GM21717 (cell line): ENCODE results near the gene AANAT.

Experiments used
- ATAC-seq: cut with Tn5 transposase; IDR thresholded peaks from one replicate; pipeline ENCODE4 v1.9.1; 2021; ENCODE audit warnings: mild to moderate bottlenecking, moderate library complexity; ENCODE audit not compliant: unreplicated experiment

Gene AANAT

DNA sequence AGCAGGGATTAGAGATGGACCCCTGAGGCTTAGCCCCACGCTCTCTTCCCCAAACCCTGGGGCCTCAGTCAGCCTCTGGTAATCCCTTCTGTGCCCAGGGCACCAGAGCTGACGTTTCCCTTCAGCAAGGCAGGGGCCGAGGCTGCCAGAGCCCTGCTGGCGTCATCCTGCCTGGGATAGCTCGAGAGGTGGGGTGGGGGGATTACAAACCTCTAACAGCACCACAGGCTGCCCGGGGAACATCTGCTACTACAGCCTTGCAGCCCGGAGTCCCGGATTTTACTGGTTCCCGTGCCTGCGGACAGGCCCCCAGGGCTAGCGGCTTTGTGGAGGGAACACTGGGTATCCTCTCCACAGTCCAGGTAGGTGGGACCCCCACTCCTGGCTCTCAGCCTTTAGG, at the start of gene AANAT:
Gene AANAT, plus strand, starts transcription at position 238 of the 400 bp plus-strand sequence. CDS start 1,144 bp downstream, outside the sequence.
- ATAC-seq, result no peak

DNA sequence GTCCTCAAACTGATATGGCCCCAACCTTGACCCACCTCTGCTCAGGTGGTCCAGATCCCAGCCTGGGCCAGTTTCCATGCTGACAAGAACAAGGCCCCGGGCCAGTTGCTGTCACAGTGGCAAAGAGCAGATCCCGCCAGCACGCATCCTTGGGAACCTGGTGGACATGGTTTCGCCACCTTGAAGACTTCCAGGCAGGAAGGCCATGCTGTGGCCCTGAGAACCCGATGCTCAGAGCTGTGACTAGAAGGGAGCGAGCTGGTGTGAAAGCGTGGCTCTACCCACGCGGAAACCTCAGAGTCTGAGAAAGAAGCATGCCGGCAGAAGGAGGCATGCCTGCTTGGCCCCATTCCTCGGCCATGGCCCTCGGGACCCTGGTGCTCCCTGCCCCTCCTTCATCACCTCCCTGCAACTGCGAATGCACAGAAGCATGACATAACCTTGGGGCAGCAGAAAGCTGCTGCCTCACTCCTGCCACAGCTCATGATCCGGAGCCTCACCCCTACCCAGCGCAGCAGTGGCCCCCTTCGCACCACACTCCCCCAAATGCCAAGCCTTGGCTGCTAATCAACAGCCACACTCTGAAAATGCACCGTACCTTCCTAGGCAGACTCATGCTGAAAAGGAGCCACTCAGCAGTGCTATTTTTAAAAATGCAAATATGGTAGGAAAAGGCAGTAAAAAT, 47.7 kb upstream of the AANAT start:
- no peak for ATAC-seq

DNA sequence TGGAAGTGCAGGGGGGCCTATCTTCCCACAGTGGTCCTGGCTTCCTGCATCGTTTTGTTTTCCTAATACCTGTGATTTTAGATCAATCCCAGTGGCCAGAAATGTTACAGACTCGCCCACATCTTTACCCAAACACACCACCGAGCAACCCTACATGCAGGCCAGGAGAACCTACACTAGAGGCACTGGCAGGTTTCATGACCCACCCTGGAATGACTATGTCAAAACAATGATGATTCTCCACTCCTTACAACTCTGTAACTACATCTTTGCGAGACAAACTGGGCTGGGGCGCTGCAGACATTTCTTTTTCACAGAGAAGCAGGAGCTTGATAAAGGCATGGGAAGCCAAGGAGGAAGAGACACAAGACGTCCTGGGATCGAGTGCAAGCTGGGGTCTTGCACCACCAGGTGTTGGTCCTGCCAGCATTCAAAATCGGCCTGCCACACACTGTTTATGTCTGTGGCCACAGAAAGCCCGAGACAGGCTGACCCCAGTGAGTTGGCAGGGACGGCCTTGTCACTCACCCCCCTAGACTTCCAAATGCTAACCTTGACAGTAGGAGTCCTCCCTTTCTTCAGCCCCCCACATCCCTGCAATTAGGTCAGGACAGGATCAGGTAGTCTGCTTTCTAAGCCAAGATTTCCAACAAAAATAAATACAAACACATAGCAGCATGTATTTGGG, 46.9 kb upstream of the AANAT start:
- no peak for ATAC-seq

DNA sequence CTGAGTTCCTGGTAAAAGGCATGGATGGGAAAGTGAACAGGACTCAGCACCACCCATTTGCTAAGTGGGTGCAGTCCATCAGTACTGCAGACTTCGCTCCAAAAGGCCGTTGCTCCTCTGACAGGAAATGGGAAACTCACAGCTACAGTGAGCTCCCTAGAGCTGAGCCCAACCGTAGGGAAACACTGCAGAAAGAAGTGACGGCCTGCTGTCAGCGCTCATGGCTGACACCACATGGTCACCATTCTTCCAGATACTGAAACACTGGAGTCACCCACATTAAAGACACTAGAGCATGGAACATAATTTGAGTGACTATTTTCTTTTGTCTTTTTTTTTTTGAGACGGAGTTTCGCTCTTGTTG, 46.4 kb upstream of the AANAT start:
- no peak for ATAC-seq

DNA sequence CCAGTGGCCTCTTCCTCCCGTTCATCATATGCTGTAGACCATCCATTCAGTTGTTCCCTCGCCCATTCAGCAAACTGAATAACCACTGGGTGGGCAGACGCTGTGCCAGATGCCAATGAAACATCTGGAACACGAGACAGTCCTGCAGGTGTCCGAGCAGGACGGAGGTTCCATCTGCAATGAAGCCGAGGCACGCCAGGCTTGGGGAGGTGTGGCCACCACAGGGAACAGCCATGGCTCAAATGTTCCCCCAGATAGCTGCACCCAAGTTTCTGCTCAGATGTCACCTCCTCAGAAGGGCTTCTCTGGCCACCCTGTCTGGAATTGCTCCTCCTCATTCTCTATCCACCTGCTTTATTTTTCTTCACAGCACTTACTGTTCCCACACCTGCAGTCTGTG, 45.0 kb upstream of the AANAT start:
- no peak for ATAC-seq

DNA sequence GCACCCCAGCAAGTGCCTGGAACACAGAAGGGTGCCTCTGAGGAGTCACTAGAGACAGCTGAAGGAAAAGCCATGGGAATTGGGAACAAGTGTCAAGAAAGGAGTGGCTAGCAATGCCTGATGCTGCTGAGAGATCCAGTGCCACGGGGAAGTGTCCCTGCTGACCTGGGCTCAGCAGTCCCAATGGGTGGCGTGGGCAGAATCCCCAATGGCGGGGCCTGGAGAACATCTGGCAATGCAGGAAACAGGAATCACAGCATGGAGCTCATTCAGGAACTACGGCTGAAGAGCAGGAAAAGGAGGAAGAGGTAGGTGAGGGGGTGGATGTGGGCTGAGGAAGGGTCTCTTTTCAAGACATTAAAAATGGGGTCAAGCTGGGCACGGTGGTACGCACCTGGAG, 44.5 kb upstream of the AANAT start:
- ATAC-seq, result no peak

DNA sequence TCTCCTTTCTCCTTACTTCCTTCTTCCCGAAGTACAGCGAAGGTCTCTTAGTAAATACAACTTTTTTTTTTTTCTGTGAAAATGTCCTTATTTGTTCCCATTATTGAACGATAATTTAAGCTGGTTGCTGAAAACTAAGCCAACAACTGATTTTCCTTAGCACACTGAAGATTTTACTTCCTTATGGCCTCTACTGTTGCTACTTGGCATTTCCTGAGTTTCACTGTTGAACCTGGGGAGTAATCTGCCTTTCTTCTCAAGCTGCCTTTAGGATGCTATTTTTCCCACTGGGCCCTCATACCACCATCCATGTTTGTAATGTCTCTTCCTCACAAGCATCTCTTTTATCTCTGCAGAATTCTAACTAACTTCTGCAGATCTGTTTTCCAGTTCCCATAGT, 40.5 kb upstream of the AANAT start:
- ATAC-seq, result no peak

DNA sequence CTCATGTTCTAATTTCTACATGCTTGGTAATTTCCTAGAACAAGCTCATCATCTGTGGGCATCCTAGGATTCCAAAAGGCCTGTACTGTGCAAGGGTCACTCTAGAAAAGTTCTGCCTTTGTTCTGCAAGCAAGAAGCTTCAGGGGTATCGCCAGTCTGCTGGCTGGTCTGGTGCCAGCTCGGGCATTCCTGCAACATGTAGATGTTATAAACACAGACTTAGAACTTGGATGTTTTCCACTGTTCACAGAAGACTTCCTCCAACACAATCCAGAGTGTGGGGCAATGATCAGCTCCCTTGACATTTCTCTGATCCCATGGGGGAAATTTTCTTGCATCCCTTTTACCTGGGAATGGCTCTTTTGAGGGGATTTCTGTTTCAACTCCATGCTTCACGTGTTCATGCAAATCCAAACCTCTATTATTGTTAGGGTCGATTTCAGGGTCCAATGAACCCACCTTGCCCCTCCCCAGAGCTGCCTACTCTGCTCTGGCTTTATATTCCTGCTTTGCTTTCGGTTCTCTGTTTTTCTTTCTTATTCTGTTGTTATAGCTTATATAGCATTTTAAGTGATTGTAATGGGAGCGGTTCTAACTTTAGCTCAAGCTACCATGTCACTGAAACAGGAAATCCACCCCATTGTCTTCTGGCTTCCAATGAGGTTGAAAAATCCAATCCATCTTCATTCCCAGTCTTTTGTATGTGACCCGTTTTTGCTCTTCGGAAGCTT, 39.7 kb upstream of the AANAT start:
- ATAC-seq, result no peak

DNA sequence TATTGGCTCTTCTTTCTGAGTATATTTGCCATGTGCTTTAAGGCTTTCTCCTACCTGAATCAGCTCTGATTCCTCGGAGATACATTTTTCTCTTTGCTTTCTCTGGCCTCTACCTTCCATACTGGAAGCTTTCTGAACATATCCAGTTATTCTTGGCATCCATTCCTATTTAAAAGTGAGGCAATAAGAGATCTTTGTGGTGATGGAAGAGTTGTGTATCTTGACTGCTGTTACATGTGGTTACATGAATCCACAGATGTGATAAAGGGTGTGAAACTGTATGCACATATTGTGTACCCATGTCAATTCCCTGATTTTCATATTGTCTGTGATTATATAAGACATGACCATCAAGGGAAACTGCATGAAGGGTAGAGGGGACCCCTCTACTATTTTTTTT, 38.9 kb upstream of the AANAT start:
- no peak for ATAC-seq

DNA sequence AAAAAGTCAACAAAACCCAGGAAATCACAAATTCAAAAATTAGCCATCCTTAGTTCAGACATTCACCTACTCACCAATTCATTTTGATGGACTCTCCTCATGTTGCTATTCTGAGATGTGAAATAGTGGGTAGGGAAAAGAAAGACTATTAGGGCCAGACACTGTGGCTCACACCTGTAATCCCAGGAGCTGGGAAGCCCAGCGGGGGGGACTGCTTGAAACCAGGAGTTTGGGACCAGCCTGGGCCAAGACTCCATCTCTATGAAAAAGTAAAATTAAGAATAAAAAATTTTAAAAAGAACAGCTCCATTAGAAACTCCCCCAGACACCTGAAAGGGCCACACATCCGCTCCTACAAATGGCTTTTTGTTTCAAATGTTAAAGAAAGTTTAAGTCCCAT, 35.9 kb upstream of the AANAT start:
- ATAC-seq, result no peak

DNA sequence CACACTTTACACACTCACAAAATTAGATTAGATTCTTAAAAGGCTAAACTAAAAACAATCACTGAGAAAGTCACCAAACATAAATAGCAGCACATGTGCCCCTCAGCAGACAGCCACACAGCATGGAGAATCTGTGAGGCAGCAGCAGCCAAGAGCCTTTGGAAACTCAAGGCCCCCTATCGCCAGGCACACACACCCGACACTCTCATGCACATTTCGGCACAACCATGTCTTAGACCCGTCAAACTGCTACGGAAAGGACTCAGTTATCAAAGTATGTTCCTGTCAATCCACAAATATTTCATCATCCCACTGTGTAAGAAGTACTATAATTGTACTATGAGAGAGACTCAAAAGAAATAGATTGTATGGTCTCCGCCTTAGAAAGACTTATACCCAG, 35.4 kb upstream of the AANAT start:
- no peak for ATAC-seq

DNA sequence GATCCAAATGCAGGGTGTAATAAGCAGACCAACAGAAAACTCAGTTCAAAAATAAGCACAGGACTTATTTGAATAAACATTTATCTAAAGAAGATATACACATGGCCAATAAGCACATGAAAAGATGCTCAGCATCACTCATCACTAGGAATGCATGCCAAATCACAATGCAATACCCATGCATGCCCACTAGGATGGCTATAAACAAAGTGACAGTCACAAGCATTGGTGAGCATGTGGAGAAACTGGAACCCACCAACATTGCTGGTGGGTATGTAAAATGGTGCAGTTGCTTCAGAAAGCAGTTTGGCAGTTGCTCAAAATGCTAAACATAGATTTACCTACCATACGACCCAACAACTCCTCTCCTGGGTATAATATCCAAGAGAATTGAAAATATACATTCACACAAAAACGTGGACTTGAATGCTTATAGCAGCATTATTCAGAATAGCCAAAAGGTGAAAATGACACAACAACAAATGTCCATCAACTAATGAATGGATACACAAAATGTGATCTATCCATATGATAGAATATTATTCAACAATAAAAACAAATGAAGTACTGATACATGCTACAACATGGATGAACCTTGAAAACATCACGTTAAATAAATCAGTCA, 34.6 kb upstream of the AANAT start:
- no peak for ATAC-seq

DNA sequence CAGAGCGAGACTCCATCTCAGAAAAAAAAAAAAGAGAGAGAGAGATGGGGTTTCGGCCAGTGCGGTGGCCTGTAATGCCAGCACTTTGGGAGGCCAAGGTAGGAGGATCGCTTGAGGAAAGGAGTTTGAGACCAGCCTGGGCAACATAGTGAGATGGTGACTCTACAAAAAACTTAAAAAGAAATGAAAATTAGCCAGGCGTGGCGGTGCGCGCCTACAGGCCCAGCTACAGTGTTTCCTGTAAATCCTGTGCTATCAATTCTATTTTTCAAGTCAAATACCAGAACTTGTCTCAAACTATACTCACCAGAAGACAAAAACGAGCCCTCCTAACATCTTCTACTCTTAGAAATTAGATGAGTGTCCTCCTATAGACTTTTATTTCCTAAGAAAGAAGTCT, 33.7 kb upstream of the AANAT start:
- ATAC-seq, result no peak

DNA sequence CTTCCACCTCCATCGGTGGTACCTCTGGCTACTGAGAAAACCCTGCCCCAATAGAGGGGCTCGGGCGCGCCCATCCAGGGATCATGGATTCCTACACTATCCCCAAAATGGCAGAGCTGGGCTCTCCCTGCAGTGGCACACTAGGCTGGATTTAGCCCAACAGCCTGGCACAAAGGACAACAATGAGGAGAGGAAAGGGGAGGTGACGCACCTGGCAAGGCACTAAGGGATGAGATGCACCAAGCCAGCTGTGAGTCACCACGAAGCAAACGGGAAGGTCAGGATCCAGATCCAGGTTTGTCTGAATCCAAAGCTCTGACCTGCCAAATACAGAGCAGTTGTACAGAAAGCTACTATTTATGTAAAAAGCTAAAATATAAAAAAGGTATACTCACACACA, 32.5 kb upstream of the AANAT start:
- ATAC-seq, result no peak

DNA sequence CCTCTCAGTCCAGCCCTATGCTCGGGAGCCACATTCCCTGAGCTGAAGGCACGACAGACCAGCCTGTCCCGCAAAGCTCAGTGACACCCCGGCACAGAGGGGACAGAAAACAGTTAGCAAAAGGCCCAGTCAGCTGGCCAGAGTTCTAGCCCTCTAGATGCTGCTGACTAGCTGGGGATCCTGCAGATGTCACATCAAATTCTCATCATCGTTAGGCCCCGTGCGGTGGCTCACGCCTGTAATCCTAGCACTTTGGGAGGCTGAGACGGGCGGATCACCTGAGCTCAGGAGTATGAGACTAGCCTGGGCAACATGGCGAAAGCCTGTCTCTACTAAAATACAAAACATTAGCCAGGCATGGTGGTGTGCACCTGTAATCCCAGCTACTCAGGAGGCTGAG, 31.7 kb upstream of the AANAT start:
- no peak for ATAC-seq

DNA sequence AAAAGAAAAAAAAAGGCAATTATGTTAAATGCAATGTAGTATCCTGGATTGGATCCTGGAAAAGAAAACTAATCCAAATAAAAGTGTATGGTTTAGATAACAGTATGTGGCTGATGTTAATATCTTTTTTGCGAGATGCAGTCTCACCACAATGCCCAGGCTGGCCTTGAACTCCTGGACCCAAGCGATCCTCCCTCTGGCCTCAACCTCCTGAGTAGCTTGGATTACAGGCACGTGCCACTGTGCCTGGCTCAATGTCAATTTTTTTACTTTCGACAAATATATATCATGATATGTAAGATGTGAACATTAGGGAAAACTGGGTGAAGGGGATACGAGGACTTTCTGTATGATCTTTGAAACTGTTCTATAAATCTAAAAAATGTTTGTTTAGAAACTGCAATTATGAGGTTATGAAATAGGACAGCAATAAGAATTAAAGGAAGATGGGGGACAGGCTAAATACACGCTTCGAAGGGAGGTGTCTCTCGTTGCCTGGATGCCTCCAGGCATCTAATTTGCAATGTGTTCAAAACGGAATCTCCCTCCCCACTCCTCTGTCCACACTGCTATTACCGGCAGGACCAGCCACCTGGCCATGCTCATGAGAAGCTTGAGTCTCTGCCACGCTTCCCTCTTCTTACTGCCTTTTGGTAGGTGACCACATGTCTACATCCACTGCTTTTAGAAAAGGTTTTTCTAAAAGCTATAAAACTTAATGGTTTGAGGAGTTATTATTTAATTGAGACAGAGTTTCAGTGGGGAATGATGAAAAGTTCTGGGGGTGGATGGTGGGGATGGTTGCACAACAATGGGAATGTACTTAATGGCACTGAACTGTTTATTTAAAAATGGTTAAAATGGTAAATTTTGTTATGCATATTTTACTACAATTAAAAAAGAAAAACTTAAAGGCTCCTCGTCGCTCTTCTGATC, 29.7 kb upstream of the AANAT start:
- ATAC-seq, result no peak

DNA sequence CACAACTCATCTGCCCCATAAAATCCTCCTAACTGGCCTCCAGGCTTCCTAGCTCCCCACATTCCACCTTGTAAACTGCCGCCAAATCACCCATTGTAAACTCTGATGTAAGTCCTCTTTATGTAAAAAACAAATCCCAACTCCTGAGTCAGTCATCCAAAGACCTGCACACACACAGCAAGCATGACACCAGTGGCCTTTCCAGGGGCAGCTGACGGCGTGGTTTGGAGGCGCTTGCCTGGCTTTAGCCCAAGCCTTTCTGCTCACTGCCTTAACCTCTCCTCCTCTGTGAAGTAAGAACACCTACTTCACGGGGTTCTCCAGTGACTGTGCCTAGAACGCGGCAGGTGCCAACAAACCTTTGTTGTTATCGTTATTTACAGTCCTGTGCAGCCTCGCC, 28.5 kb upstream of the AANAT start:
- ATAC-seq, result no peak

DNA sequence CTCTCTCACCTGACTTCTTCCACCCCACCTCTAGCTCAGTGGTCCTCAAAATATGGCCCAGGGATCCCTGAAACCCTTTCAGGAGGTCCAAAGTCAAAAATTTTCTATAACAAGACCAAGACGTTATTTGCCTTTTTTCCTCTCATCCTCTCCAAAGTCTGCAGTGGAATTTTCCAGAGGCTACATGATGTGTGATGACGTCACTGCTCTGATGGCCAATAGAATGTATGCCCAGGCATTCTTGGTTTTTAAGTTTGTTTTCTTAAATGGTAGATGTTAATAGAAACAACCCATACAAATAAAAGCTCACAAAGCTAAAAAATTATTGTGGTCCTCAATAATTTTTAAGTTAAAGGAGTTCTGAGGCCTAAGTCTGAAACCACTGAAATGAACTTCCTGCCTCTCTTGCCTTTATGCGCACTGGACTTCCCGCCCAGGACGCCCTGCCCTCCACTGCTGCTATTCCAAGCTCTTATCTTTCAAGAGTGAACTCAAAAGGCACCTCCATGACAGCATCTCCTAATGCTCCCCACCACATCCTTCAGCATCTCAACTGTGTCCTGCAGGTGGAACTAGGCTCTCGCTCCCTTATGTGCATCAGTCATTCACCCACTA, 28.0 kb upstream of the AANAT start:
- no peak for ATAC-seq

DNA sequence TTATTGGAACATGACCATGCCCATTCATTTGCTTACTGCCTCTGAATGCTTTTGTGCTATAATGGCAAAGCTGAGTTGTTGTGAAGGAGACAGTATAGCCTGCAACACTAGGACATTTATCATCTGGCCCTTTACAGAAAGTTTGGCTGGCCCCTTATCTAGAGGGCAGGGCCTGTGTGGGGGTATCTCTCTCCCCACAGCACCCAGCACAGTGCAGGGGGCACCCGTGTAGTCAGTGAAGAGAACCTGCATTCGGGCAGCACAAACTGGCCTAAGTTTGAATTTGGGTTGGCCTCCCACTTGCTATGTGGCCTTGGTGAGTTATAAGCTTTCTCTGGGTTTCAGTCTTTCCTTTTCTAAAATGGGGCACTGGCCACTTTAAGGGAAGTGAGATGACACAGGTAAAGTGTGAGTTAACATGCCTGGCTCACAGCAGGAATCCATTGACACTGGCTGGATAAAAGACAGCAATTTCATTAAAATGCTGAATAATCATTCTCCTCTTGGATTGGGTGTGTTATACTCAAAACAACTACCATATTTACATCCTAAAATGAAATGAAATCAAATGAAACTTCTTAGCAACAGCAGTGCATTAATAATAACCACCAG, 26.5 kb upstream of the AANAT start:
- ATAC-seq, result no peak
